Ishikawa (cell line): ENCODE measurements around the gene FADS1.
A peak's percentile ranks its signal among the peaks of the same experiment; 100 is the strongest.

ENCODE experiments used
- CEBPB ChIP-seq: IDR thresholded peaks from 2 replicates; pipeline ENCODE4 v1.6.1; 2012
- CREB1 ChIP-seq: IDR thresholded peaks from 2 replicates; pipeline ENCODE4 v1.6.1; 2012; ENCODE audit warnings: low read depth
- EGR1 ChIP-seq: IDR thresholded peaks from 2 replicates; pipeline ENCODE4 v1.6.1; 2012
- EP300 ChIP-seq: IDR thresholded peaks from 2 replicates; pipeline ENCODE4 v1.6.1; 2012; ENCODE audit warnings: borderline replicate concordance
- FOXM1 ChIP-seq: IDR thresholded peaks from 2 replicates; pipeline ENCODE4 v1.6.1; 2012; ENCODE audit warnings: low read depth, borderline replicate concordance
- MAX ChIP-seq: IDR thresholded peaks from 2 replicates; pipeline ENCODE4 v1.6.1; 2012
- NFIC ChIP-seq: IDR thresholded peaks from 2 replicates; pipeline ENCODE4 v1.6.1; 2012
- RAD21 ChIP-seq: IDR thresholded peaks from 2 replicates; pipeline ENCODE4 v1.6.1; 2012; ENCODE audit warnings: low read depth
- REST ChIP-seq: IDR thresholded peaks from 2 replicates; pipeline ENCODE4 v1.6.1; 2012; ENCODE audit warnings: low read depth, mild to moderate bottlenecking
- TAF1 ChIP-seq: IDR thresholded peaks from 2 replicates; pipeline ENCODE4 v1.6.1; 2012; ENCODE audit warnings: low read depth, mild to moderate bottlenecking
- TCF12 ChIP-seq: IDR thresholded peaks from 2 replicates; pipeline ENCODE4 v1.6.1; 2012; ENCODE audit warnings: low read depth
- TEAD4 ChIP-seq: IDR thresholded peaks from 2 replicates; pipeline ENCODE4 v1.6.1; 2012
- USF1 ChIP-seq: IDR thresholded peaks from 2 replicates; pipeline ENCODE4 v1.6.1; 2012
- YY1 ChIP-seq: IDR thresholded peaks from 2 replicates; pipeline ENCODE4 v1.6.1; 2012; ENCODE audit warnings: low read depth
- ZBTB7A ChIP-seq: IDR thresholded peaks from 2 replicates; pipeline ENCODE4 v1.6.1; 2012; ENCODE audit warnings: low read depth

FADS1 gene

GRCh38 chr11:61778357-61778886 is 38.4 kb downstream of the FADS1 start:
- no peak for TF ChIP-seq CREB1
- no peak for TF ChIP-seq REST
- TF ChIP-seq TAF1, result no peak
- no peak for TF ChIP-seq CEBPB
- no peak for TF ChIP-seq USF1
- TF ChIP-seq YY1, result no peak
- no peak for TF ChIP-seq RAD21
- no peak for TF ChIP-seq TCF12
- TF ChIP-seq MAX, result no peak
- TF ChIP-seq NFIC, result no peak
- no peak for TF ChIP-seq ZBTB7A
- TF ChIP-seq EP300, result no peak
- no peak for TF ChIP-seq TEAD4
- TF ChIP-seq EGR1, result no peak
- TF ChIP-seq FOXM1, result no peak

GRCh38 chr11:61777234-61778090 is 39.3 kb downstream of the FADS1 start:
- TF ChIP-seq USF1 (peak; percentile 22; the same call in 1 of the 2 replicates), TEAD4 (no peak), NFIC (no peak), MAX (peak; percentile 68), RAD21 (no peak), CREB1 (no peak), FOXM1 (no peak), ZBTB7A (0 out of 2 replicates have a peak, but pooled peaks have one; percentile 34), EP300 (no peak)

- TF ChIP-seq EGR1 (no peak), RAD21 (peak; percentile 67)
These were observed 40.2 kb downstream of the FADS1 start for GRCh38 chr11:61776561-61777075.

GRCh38 chr11:61775606-61776554 is 40.9 kb downstream of the FADS1 start:
- TF ChIP-seq EGR1, result no peak
- no peak for TF ChIP-seq TAF1
- TF ChIP-seq FOXM1, result no peak
- no peak for TF ChIP-seq RAD21
- TF ChIP-seq ZBTB7A, result no peak
- no peak for TF ChIP-seq USF1
- TF ChIP-seq YY1, result no peak
- TF ChIP-seq MAX, result no peak
- TF ChIP-seq EP300, result no peak
- no peak for TF ChIP-seq TCF12
- TF ChIP-seq CEBPB, result no peak
- no peak for TF ChIP-seq TEAD4
- TF ChIP-seq REST, result no peak
- TF ChIP-seq CREB1, result no peak
- TF ChIP-seq NFIC, result no peak
